ENCODE data around the gene GNAI3.
A peak's percentile ranks its signal among the peaks of the same experiment; 100 is the strongest.

The GNAI3 gene

DNA sequence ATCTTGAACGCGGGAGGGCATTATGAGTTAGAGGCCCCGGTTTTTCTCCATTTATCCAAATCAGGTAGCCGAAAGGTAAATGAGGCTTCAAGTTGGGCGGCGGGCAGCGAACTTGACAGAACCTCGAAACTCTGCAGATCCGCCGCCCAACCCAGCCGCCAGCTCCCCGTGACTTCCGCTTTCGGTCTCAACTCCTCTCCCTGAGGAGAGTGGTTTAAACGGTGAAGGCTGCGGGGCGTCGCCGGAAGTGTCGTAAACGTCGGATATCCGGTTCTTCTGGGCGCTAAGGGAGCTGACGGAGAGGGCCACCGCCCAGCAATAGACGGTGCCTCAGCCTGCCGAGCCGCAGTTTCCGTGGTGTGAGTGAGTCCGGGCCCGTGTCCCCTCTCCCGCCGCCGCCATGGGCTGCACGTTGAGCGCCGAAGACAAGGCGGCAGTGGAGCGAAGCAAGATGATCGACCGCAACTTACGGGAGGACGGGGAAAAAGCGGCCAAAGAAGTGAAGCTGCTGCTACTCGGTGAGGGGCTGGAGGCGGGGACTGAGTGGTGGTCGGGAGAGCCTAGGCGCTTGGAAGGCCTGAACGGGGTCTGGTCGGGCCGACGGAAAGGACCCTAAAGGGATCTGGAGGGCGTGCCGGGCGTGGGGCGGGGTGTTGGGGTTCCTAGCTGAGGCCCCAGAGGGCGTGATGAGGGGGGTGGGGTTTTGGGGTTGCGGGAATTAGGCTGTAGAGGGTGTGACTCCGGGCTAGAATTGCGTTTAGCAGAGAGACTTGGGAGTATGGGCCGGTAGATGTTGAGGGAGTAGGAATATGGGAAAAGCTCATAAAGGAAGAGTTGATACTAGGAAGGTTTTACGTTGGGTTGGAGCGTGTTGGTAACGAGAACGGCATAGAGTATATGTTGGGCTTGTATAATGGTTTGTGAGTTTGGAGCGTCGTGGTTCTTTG is at the start of gene GNAI3:
TSS of gene GNAI3 (plus strand) at position 295 of the 947 bp plus-strand sequence. CDS start at position 401, 106 bp downstream.
- peak; percentile 98 for DNase-seq (ENCODE audit: low read depth, low spot score)

GRCh38 chr1:109499081-109499480 is 49.3 kb upstream of the GNAI3 start:
- DNase-seq (ENCODE audit: low read depth, low spot score), result no peak

DNA sequence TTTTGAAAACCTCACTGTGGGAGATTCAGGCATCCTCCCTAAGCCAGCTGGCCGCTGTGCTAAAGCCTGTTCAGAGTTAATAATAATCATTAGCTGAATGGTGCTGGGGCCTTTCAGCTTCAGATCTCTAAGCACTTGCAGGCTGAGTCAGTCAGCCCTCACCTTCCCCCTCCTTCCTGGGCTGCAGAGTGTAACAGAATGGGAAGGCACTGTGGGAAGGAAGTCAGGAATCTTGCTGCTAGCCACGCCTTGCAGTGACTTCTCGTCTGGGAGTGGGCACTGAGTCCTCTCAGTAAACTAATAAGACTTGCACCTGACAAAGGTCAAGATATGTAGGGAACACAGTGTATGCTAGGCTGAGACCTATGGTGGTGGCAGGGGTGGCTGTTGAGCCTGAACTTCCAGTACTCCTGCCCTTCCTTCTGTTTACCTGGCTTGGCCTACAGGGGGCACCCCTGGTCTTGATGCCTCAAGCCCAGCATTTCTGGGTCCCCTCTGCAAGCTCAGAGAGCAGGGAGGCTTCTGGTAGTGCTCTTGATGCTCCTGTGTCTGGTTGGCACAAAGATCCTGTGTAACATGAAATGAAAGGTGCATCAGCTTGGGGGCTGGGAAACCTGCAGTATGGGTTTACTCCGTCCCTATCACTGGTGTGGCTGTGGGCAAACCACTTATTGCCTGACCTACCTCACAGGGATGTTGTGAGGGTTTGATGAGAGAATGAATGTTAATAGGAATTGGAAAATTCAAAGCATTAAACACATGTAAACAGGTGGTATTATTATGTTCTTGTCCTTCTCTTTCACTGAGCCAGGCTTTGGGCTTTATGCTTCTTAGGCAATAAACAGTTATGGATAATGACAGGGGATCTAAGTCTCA is 48.5 kb upstream of the GNAI3 start:
- DNase-seq (ENCODE audit: low read depth, low spot score), result peak; percentile 74

DNA sequence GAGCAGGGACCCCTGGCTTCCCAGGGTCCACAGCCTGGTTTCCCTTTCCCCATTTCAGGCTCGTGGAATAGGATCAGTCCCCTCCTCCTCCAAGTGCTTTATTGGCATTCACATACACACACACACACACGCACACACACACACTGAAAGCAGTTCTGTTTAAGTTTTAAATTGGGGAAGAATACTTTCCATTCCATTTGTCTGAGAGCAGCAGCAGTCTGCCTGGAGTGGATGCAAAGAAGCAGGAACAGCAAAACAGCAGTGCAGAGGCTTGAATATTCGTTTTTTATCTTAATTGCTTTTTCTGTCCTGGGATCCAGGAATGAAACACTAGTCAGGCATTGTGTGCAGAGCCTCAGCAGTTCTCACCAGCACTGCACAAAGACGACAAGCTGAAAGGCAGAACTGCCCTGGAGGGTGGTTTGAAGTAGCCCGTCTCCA is 47.5 kb upstream of the GNAI3 start:
- DNase-seq (ENCODE audit: low read depth, low spot score), result peak; percentile 86

DNA sequence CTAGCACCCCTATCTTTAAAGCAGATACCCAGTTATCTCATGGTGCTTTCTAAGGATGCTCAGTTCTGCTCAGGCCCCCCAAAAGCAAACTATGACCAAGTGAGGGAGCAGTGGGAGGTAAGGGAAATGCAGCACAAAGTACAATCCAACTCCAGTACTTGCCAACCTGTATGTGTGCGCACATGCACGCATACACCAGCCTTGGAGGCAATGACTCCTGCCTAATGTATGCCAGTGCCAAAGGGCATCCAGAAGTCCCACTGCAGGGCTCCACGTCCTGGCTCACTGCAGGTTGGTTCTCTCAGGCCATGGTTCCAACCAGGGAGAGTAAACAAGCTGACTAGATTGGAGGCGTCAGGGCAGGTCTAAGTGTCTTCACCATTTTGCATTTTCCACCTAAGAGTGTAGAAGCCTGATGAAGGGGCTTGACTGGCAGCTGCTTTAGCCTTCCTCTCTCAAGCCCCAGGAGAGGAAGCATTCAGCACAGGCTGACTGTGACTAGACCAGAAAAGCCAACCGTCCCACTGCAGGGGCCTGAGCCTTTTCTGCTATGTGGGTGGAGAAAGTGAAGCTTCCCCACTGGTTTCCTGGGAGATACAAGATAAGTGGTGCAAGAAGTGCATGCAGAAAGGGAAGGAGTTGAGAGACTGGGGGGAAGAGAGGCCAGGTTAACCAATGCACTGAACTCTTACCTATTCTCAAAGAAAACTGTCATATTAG is 46.6 kb upstream of the GNAI3 start:
- no peak for DNase-seq (ENCODE audit: low read depth, low spot score)

DNA sequence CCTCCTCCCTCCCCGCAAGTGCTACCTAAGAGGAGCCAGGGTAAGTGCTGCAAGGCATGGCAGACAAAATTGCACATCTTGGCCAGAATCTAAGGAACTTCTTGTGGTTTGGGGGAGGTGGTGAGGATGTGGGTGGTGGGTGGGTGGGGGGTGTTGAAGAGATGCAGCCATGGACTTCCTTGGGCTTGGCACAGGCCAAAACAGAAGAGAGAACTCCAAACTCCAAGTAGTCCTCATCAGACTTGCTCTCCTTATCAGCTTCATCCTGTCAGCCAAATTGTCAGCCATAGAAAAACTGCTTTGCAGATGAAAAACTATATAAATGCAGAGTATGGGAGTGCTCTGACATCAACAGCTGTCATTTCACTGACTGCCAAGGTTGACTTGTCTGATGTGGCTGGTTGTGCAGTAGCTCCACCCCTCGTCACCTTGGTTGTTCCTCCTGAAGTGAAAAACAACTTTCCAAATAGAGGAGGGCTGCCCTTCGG is 46.0 kb upstream of the GNAI3 start:
- DNase-seq (ENCODE audit: low read depth, low spot score), result no peak

- no peak for DNase-seq (ENCODE audit: low read depth, low spot score)
Measured at GRCh38 chr1:109503935-109504334, 44.5 kb upstream of the GNAI3 start.

DNA sequence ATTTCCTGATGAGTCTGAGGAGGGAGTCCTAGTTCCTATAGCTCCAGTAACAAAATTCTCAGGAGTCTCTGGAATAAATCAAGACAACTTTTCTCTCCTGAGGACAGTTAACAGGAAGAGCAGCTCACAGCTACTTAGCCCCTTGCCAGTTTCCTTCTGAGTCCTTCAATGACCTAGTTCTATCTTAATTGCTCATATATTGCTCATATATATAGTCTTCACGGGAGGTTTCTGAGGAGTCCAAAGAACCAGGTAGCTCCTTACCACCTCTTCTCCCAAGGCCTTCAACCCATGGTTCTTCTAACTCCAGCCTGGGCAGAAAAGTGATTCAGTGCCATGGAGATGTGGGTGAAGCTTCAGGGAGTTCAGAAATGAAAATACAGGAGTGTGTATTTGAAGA is 43.4 kb upstream of the GNAI3 start:
- no peak for DNase-seq (ENCODE audit: low read depth, low spot score)

GRCh38 chr1:109508001-109508872 is 40.2 kb upstream of the GNAI3 start:
- DNase-seq (ENCODE audit: low read depth, low spot score), result no peak

DNA sequence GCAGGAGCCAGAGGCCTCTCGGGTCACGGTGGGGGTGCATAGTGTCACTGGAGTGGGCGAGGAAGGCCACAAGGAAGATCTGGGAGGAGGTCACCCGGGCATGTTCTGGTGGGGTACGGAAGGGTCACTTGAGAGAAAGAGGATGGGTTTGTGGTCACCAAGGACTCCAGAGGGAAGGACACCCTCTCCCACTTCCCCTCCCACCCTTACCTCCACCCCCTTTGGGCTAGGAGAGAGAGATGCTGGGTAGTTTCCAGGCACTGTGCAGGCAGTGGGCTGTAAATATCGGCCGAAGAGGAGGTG is 39.6 kb upstream of the GNAI3 start:
- DNase-seq (ENCODE audit: low read depth, low spot score), result no peak

DNA sequence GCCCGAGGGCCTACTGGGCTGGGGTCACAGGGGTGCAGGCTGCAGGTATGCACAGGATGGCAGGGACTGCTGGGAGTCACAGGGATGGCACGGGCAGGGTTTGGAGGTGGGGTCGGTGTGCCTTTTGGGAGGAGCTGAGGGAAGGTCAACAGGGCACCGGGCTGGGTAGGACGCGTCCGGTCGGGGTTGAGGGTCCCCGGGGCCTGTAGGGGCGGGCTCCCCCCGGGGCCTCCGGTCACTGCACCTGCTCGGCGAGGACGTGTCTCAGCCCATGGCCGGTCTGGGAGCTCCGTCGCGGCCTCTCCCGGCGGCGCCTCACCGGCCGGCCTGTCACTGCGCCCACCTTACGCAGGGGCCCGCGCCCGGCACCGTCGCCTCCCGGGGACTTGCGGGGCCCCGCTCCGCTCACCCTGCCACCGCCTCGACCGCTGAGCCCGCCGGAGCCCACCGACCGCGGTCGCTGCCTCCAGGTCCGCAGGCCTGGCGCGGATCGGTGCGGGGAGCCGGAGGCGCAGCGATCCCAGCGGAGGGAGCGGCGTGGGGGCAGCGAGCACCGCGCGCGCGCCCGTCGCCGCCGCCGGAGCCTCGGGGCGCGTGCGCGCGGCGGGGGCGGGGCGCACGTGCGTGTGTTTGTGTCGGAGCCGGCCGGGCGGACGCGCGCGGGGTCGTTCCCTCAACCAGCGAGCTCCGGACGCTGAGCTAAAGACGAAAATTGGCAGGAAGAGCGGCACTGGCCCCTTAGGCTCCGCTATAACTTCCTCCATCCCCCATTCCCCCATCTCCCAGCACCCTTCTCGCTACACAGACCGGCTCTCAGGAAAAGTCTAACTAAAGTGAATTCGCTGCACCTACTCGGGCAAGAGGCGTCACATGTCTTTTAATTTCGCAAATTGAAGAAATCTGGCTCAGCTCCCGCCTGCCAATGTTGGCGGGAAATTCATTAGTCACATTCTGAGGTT is 39.0 kb upstream of the GNAI3 start, which contains the start of gene AMIGO1:
TSS of gene AMIGO1 (minus strand) at position 552 of the 959 bp plus-strand sequence. CDS start 815 bp downstream, outside the sequence.
- peak; percentile 75 for DNase-seq (ENCODE audit: low read depth, low spot score)

DNA sequence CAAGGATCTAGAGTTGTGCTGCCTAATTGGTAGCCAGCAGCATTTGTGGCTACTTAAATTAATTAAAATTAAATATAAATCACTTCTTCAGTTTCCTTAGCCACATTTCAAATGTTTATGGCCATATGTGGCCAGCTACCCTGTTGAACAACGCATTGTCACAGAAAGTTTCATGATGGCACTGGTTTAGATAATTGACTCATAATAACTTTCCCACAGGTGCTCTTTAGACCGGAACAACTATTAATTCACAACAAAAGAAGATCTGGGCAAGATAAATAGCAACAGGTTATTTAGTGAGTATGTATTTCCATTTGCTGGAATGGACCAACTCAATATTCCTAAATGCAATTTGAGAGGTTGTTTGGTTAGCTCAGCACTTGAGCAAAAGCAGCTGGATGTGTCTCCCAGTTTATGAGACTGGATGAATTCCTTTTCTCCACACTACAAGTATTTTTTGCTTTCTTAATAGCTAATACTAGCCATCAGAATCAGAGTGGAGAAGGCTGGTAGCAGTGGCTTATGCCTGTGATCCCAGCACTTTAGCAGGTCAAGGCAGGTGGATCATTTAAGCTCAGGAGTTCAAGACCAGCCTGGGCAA is 35.2 kb upstream of the GNAI3 start:
- DNase-seq (ENCODE audit: low read depth, low spot score), result no peak

GRCh38 chr1:109514846-109515245 is 33.6 kb upstream of the GNAI3 start:
- DNase-seq (ENCODE audit: low read depth, low spot score), result no peak

DNA sequence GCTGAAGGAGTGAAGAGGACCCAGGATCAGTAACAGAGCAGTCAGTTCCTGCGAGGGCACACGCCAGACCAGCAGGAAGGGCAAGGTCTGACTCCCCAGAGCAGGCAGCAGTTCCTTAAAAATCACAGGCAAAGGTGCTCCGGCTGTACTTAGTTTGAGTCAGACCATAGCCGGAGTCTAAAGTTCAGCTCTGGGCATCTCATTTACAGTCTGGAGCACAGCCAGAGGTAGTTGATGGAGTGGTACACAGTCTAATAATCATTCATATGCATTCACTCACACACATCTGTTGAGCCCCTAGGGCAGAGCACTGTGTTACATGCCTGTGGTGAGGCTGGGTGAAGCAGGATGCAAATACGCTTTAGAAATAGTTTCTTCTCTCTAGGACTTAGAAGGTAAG is 31.5 kb upstream of the GNAI3 start:
- peak; percentile 32 for DNase-seq (ENCODE audit: low read depth, low spot score)

- no peak for DNase-seq (ENCODE audit: low read depth, low spot score)
Measured at GRCh38 chr1:109517337-109517736, 31.1 kb upstream of the GNAI3 start.

DNA sequence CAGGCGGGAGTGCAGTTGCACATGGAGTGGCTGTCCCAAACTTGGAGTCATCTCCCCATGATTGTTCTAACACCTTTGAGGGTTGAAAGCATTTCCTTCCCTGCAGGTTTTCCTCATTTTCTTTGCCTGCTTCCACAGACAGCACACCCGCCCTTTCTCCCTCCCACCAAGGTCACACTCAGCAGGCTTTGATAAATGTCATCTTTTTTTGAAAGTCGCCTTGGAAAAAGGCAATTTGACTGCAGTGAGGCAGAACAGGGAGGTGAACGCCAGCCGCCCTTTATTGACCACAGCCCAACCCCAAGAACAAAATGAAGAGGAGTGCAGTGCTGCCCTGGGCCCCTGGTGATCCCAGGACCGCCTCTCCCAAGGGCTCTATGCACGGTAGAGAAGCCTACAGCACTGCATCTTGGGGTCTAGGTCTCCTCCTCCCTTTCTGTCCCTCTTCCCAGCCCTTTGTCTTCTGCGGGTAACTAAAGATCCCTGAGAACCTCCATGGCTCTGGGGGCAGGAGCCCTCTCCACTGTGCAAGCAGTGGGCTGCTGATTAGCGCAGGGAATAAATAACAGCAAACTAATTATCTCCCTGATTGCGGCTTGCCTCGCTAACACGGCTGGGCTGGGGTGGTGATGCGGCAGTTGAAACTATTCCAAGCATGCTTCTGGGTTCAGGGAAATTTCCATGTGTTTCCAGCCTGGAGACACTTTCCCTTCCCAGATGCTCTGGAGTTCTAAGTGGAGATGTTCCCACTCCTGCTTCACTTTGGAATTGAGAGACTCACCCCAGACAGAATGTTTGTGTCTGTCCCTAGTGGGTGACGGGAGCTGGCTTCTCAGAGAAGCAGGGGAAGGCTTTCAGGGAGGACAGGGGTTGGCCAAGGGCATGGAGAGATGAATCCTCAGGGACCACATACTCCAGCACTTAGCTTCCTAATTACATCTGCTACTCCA is 27.1 kb upstream of the GNAI3 start:
- no peak for DNase-seq (ENCODE audit: low read depth, low spot score)

DNA sequence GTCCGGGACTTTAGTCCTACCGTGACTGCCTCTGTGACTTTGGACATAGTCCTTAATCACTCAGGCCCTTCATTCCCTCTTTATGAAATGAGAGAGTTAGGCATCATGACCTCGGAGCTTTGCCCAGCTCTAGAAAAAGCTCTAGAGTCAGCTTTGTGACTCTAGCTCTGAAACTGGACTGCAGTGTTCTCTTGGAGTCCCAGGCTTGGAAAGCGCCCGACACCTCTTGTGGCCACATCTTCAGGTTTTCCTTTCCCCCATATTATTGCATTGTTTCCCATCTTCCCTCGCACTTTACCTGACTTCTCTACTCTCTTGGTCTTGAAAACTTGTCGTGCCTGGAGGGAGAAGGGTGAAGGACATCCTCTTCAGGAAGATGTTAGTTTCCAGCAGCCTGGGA is 26.4 kb upstream of the GNAI3 start:
- DNase-seq (ENCODE audit: low read depth, low spot score), result no peak

DNA sequence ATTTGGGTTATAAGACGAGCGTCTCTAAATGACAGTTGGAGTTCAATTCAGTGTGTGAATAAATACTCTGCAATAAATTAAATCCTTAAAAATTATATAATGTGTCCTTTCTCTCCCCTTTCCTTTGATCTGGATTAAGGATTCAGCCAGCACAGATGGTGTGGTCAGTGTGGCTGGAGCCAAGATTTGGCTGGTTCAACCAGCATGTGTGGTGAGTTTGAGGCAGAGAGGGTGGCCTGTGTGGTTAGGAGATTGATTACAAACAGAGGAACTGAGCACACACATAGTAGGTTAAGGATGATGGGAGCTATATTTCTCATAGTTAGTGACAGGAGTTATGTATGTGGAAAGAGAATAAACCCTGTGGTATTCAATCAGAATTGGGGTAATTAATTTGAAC is 24.7 kb upstream of the GNAI3 start:
- no peak for DNase-seq (ENCODE audit: low read depth, low spot score)

Measured in astrocyte of the hippocampus (primary cell).